ENCODE data around the gene VWA5B1.
"Not testable (repeated sequence)": the region's sequence is repeated elsewhere in the genome, so short reads cannot be mapped to it uniquely, and the experiment has no call there.

Gene VWA5B1

GRCh38 chr1:20290624-20291597 lies at the start of gene VWA5B1:
Gene VWA5B1, plus strand, starts transcription at chr1:20290875. Its CDS starts 19,727 bp downstream, at chr1:20310602.
- DNase-seq: no peak

GRCh38 chr1:20242890-20243479 lies 47.7 kb upstream of the VWA5B1 start:
- DNase-seq: no peak

GRCh38 chr1:20248971-20249612 lies 41.6 kb upstream of the VWA5B1 start:
- peak; percentile 62 for DNase-seq

GRCh38 chr1:20250340-20250989 lies 40.2 kb upstream of the VWA5B1 start:
- peak; percentile 30 for DNase-seq

GRCh38 chr1:20252587-20252986 lies 38.1 kb upstream of the VWA5B1 start:
- no peak for DNase-seq

- DNase-seq: no peak
Observed at GRCh38 chr1:20255666-20256065, 35.0 kb upstream of the VWA5B1 start.

- DNase-seq: no peak
Observed at GRCh38 chr1:20259646-20260045, 31.0 kb upstream of the VWA5B1 start.

GRCh38 chr1:20261095-20261494 lies 29.6 kb upstream of the VWA5B1 start:
- no peak for DNase-seq

GRCh38 chr1:20262810-20263534 lies 27.7 kb upstream of the VWA5B1 start:
- no peak for DNase-seq

GRCh38 chr1:20265250-20265649 lies 25.4 kb upstream of the VWA5B1 start:
- no peak for DNase-seq

GRCh38 chr1:20266141-20266540 lies 24.5 kb upstream of the VWA5B1 start:
- DNase-seq: no peak

GRCh38 chr1:20266642-20267041 lies 24.0 kb upstream of the VWA5B1 start:
- DNase-seq: no peak

- DNase-seq: no peak
Observed at GRCh38 chr1:20271498-20272400, 18.9 kb upstream of the VWA5B1 start.

- DNase-seq: not testable (repeated sequence)
Observed at GRCh38 chr1:20273716-20274115, 17.0 kb upstream of the VWA5B1 start.

- DNase-seq: no peak
Observed at GRCh38 chr1:20275319-20275925, 15.3 kb upstream of the VWA5B1 start.

GRCh38 chr1:20276485-20277159 lies 14.1 kb upstream of the VWA5B1 start:
- no peak for DNase-seq

GRCh38 chr1:20278692-20279130 lies 12.0 kb upstream of the VWA5B1 start:
- no peak for DNase-seq

GRCh38 chr1:20279509-20279908 lies 11.2 kb upstream of the VWA5B1 start:
- no peak for DNase-seq

- DNase-seq: no peak
Observed at GRCh38 chr1:20280341-20280740, 10.3 kb upstream of the VWA5B1 start.

- no peak for DNase-seq
Observed at GRCh38 chr1:20280906-20281305, 9.8 kb upstream of the VWA5B1 start.
